Smooth muscle cell (in vitro differentiated cells): ENCODE data around the gene EMC10. TPM values are rescaled to one million over a fixed set of nuclear protein-coding genes. Genes with fewer than 3 reads are reported as not detected.

ENCODE experiments used
- DNase-seq: peaks from one replicate; lab custom pipeline; 2025; ENCODE audit not compliant: unreplicated experiment; lab: John Stamatoyannopoulos, UW
- H2AFZ ChIP-seq: fragments of 200-600 bp; sonication (generic); 2 replicates; pipeline ENCODE4 v1.6.0; 2016; ENCODE audit warnings: antibody characterized with exemption, low read depth, mild to moderate bottlenecking
- H3F3A ChIP-seq: fragments of 200-600 bp; sonication (generic); 2 replicates; pipeline ENCODE4 v1.6.0; 2017; ENCODE audit warnings: antibody characterized with exemption, low read depth
- H3K27ac ChIP-seq: fragments of 200-600 bp; sonication (generic); 2 replicates; pipeline ENCODE4 v1.5.1; 2016; ENCODE audit warnings: low read depth, mild to moderate bottlenecking
- H3K27me3 ChIP-seq: fragments of 200-600 bp; sonication (generic); 2 replicates; pipeline ENCODE4 v1.6.1; 2016; ENCODE audit warnings: low read depth, mild to moderate bottlenecking
- H3K36me3 ChIP-seq: fragments of 200-600 bp; sonication (generic); 2 replicates; pipeline ENCODE4 v1.5.1; 2016; ENCODE audit warnings: low read depth
- H3K4me1 ChIP-seq: fragments of 200-600 bp; sonication (generic); 2 replicates; pipeline ENCODE4 v1.5.1; 2016; ENCODE audit warnings: low read depth
- H3K4me2 ChIP-seq: fragments of 200-600 bp; sonication (generic); 2 replicates; pipeline ENCODE4 v1.6.0; 2016; ENCODE audit warnings: mild to moderate bottlenecking
- H3K4me3 ChIP-seq: fragments of 200-600 bp; sonication (generic); 2 replicates; pipeline ENCODE4 v1.5.1; 2016; ENCODE audit warnings: mild to moderate bottlenecking
- H3K79me2 ChIP-seq: fragments of 200-600 bp; sonication (generic); 2 replicates; pipeline ENCODE4 v1.6.0; 2016; ENCODE audit warnings: low read depth, mild to moderate bottlenecking
- H3K9ac ChIP-seq: fragments of 200-600 bp; sonication (generic); 2 replicates; pipeline ENCODE4 v1.6.0; 2016; ENCODE audit warnings: low read depth
- H3K9me3 ChIP-seq: fragments of 200-600 bp; sonication (generic); replicated peaks from 2 replicates; pipeline ENCODE4 v1.5.1; 2016; ENCODE audit warnings: low read depth
- H4K20me1 ChIP-seq: fragments of 200-600 bp; sonication (generic); 2 replicates; pipeline ENCODE4 v1.6.0; 2016; ENCODE audit warnings: low read depth
- CTCF ChIP-seq: fragments of 200-600 bp; sonication (generic); IDR thresholded peaks from 2 replicates; pipeline ENCODE4 v1.5.1; 2017; ENCODE audit warnings: borderline replicate concordance, mild to moderate bottlenecking, antibody characterized with exemption; ENCODE audit not compliant: insufficient read depth, poor library complexity, severe bottlenecking
- WGBS: methylation state at CpG from one replicate; pipeline ENCODE4 v1.1.7; 2016; ENCODE audit warnings: low lambda C conversion rate; 5-methylcytosine and 5-hydroxymethylcytosine counted together
- polyA plus RNA-seq: library from polyadenylated mRNA; unstranded; fragments of >200 nt; fragmentation: Nextera tagmentation; extraction: Ambion mirVana; gene quantifications from 2 replicates; pipeline ENCODE4 v1.2.1, GENCODE V29; 2016
- total RNA-seq: library from RNA; depleted of rRNA; stranded (reverse); fragments of >200 nt; gene quantifications from 2 replicates; pipeline ENCODE4 v1.2.3, GENCODE V29; 2014

EMC10 gene
- total and polyA plus RNA-seq, 2 experiments from 2014 or later, result 18.0 to 51.7 TPM

- no peak for DNase-seq
- Histone ChIP-seq H4K20me1 (no peaks in the 10 kb centered on the region), H3K4me2 (no peak overlapping the region), H2AFZ (no peak overlapping the region), H3K36me3 (no peaks in the 10 kb centered on the region), H3F3A (no peaks in the 10 kb centered on the region), H3K27me3 (peaks cover 13% of the 10 kb centered on the region), H3K27ac (no peak overlapping the region), H3K4me1 (no peaks in the 10 kb centered on the region), H3K9me3 (no peaks in the 10 kb centered on the region), H3K4me3 (no peak overlapping the region), H3K79me2 (no peaks in the 10 kb centered on the region), H3K9ac (no peak overlapping the region)
- WGBS, result 49% methylated on average over 10 of the region's 11 CpGs
- TF ChIP-seq CTCF, result no peak
These were observed 22.1 kb downstream of the EMC10 start for GRCh38 chr19:50498219-50499056.

DNA sequence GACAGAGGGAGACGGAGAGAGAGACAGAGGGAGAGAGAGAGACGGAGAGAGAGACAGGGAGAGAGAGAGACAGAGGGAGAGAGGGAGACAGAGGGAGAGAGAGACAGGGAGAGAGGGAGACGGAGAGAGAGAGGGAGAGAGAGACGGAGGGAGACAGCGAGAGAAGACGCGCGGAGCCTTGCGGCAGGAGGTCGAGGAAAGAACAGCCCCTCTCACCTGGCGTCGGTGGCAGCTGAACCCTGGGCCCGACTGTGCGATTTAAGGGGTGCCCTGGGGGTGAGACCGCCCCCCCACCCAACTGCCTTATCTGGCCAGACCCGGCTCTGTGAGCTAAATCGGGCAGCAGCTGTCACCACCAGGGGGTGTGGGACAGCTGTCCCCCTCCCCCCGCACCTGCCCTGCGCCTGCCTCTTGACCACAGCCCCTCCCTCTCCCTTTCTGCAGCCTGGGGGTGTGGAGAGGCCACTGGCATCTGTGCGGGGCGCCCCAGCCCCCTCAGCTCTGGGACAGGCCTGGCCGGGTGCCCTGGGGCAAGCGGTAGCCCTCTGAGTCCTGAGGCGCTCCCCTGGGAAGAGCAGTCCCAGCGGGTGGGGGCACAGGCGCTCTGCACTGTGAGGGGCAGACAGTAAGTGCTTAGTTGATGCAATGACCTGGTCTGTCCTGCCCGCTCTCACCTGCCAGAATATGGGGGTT, 23.9 kb downstream of the EMC10 start:
- Histone ChIP-seq H4K20me1 (no peaks in the 10 kb centered on the region), H3K9me3 (no peaks in the 10 kb centered on the region), H2AFZ (no peak overlapping the region), H3K27ac (no peak overlapping the region), H3K9ac (no peak overlapping the region), H3K4me3 (no peak overlapping the region), H3K27me3 (peaks cover 13% of the 10 kb centered on the region), H3F3A (no peaks in the 10 kb centered on the region), H3K79me2 (no peaks in the 10 kb centered on the region), H3K4me1 (no peaks in the 10 kb centered on the region), H3K4me2 (no peak overlapping the region), H3K36me3 (no peaks in the 10 kb centered on the region)
- WGBS, result 18% methylated on average over 14 of the region's 27 CpGs
- DNase-seq, result no peak
- TF ChIP-seq CTCF, result peak; percentile 18

DNA sequence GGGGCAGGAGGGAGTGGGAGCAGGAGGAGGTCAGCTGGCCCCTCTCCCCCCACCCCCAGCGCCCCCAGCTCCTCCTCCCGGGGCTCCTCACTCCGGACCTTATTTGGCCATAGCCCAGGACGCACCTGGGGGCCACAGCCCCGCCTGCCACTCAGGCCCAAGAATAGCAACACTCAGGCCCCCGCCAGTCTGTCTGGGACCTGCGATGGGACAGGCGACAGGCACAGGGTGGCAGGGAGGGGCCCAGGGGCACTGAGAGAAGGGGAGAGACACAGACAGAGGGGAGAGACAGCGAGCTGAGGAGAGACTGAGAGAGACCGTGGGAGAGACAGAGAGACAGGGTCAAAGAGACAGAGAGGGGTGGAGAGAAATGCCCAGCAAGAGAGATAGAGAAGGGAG, 24.4 kb downstream of the EMC10 start:
- H3K9ac ChIP-seq, result no peak overlapping the region
- TF ChIP-seq CTCF, result no peak
- no peak overlapping the region for H3K4me3 ChIP-seq
- no peak overlapping the region for H3K4me2 ChIP-seq
- no peaks in the 10 kb centered on the region for H3K36me3 ChIP-seq
- no peaks in the 10 kb centered on the region for H3K9me3 ChIP-seq
- H3K27ac ChIP-seq, result no peak overlapping the region
- H3K79me2 ChIP-seq, result no peaks in the 10 kb centered on the region
- WGBS, result 39% methylated on average over 10 of the region's 10 CpGs
- H3K4me1 ChIP-seq, result no peaks in the 10 kb centered on the region
- no peak overlapping the region for H2AFZ ChIP-seq
- H4K20me1 ChIP-seq, result no peaks in the 10 kb centered on the region
- H3K27me3 ChIP-seq, result peaks cover 13% of the 10 kb centered on the region
- no peaks in the 10 kb centered on the region for H3F3A ChIP-seq
- no peak for DNase-seq
